Heart right ventricle (tissue), 16 donors: ENCODE results near the gene SELENON. TPM values are rescaled to one million over a fixed set of nuclear protein-coding genes. Genes with fewer than 3 reads are reported as not detected.

Experiments
- ATAC-seq, 8 donors: fragments of 200-7000 bp; cut with Tn5 transposase; one replicate each; pipeline ENCODE4 v1.9.1; 2020; ENCODE audit warnings: mild to moderate bottlenecking in 8 of 8, moderate library complexity in 8 of 8, moderate number of reproducible peaks in 1 of 8
- DNase-seq, 2 donors: peaks; one replicate each; pipeline ENCODE4 v3.0.0-alpha.2; 2020
- H3K27ac ChIP-seq, 10 donors: fragments of 200-600 bp; sonication (generic) in 2 of 10; one replicate each; pipeline versions ENCODE4 v1.5.0 to v1.8.0; 2020 to 2022; ENCODE audit warnings: mild to moderate bottlenecking in 3 of 10
- H3K27me3 ChIP-seq, 7 donors: fragments of 200-600 bp; one replicate each; pipeline ENCODE4 v1.8.0; 2021 to 2022; ENCODE audit warnings: mild to moderate bottlenecking in 2 of 7
- H3K36me3 ChIP-seq, 9 donors: fragments of 200-600 bp; sonication (generic) in 1 of 9; one replicate each; pipeline versions ENCODE4 v1.5.0 to v1.8.0; 2020 to 2022; ENCODE audit warnings: mild to moderate bottlenecking in 2 of 9
- H3K4me1 ChIP-seq, 9 donors: fragments of 200-600 bp; sonication (generic) in 1 of 9; one replicate each; pipeline versions ENCODE4 v1.5.0 to v1.8.0; 2020 to 2022; ENCODE audit warnings: mild to moderate bottlenecking in 4 of 9
- H3K4me3 ChIP-seq, 10 donors: fragments of 200-600 bp; sonication (generic) in 2 of 10; one replicate each; pipeline versions ENCODE4 v1.5.0 to v1.8.0; 2020 to 2022; ENCODE audit warnings: mild to moderate bottlenecking in 7 of 10, moderate library complexity in 2 of 10
- H3K9me3 ChIP-seq, 11 donors: fragments of 200-600 bp in 10 of 11; sonication (generic) in 2 of 11; one replicate each; pipeline versions ENCODE4 v1.5.0 to v1.8.0; 2013 to 2022; ENCODE audit warnings: mild to moderate bottlenecking in 2 of 11, control low read depth in 1 of 11, moderate library complexity in 1 of 11
- CTCF ChIP-seq, 9 donors: fragments of 200-600 bp; sonication (generic) in 2 of 9; IDR thresholded peaks; one replicate each; pipeline versions ENCODE4 v1.5.0 to v1.8.0; 2021 to 2022; ENCODE audit warnings: antibody characterized with exemption in 9 of 9, mild to moderate bottlenecking in 5 of 9, moderate library complexity in 1 of 9
- WGBS, 2 donors: extraction: QIAGEN DNeasy Blood & Tissue Kit; methylation state at CpG; one replicate each; pipeline ENCODE4 v1.1.7; 2013; ENCODE audit warnings: inconsistent platforms in 1 of 2; 5-methylcytosine and 5-hydroxymethylcytosine counted together
- intact Hi-C, 10 donors: fragments of 100-400 bp; cut with DNase I; formaldehyde crosslinking; loops; one replicate each; pipeline versions ENCODE4 v1.11.1 to v1.14.2; 2022
- polyA plus RNA-seq, 2 donors: library from polyadenylated mRNA; stranded (reverse); fragments of 200-250 nt; gene quantifications; one replicate each; pipeline ENCODE4 v1.2.3, GENCODE V29; 2013
- total RNA-seq, 10 donors: library from RNA; stranded (reverse); fragmentation: NEBNext Ultra II Directional in 3 of 10; extraction: Animal tissue kit (Norgen Biotek cat#: 25700) in 3 of 10; gene quantifications; one replicate each; pipeline versions ENCODE4 v1.2.1 to v1.2.4, GENCODE V29; 2021 to 2023
- donor health status: Arrhythmogenic right ventricular cardiomyopathy.
- donor health status: ischemic (EF 13 %, LVEDD 7.1; RV severe dilation, severe dysfunction).
- donor health status: healthy with polysubstance abuse.
- donor health status: DM: no; HTN: yes; CAD: no.
- donor health status: DM: no; HTN: no; CAD: no.
- donor health status: ischemic (EF 25% LVEDD 6.9; RV normal size, moderate dysfunction).
- donor health status: ischemic (EF 25% LVEDD 5.7; RV mildly dilated, moderate dysfunction).
- donor health status: healthy.
- donor health status: DM: yes; HTN: yes; CAD: no.
- donor health status: Ischemic cardiomyopathy.
- donor health status: ischemic (EF 35%, LVEDD 5.7; RV mildly dilated, moderate dysfunction).
- donor health status: nonischemic (EF 11% LVEDD 7.7; RV severe dilation, severe dysfunction).
- donor health status: DM: yes; HTN: yes; CAD: no.
- donor health status: PGD.
- donor health status: ischemic (EF 29% LVEDD 5.4; RV normal size, mild dysfunction).
- donor health status: nonischemic (EF 23%, LVEDD 6.1; RV moderate dilation, normal function).

SELENON gene
- total and polyA plus RNA-seq, 12 donors = 32.5 to 75.1 (median 44.5) TPM

DNA sequence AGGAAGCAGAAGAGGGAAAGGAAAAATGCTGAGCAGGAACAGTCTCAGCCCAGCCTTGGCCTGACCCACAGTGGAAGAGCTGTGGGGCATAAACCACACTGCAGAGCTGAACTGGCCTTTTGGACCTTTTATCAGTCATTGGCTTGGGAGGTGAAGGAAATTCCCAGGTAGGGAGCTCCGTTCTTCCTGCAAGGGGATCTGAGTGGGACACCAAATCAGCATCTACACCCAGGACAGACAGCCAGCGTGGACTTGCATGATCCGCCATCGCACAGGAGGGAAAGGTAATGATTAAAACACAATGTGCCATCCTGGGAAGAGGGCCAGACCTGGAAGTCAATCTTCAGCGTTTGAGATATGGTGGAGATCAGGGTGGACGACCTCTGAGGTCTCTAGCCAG is 18.6 kb downstream of the SELENON start:
- H3K9me3 ChIP-seq = no peaks in the 10 kb centered on the region
- intact Hi-C loops = loop anchor here in 5 of 10 donors (5.0 to 10.0 kb wide), 5 partner anchors 304 to 584 kb away; partner anchors contain the start of genes SYF2 (in 2 of the 5) and RSRP1 (in 1 of the 5)
- no peak for TF ChIP-seq CTCF (IDR thresholded peaks at IDR 0.05)
- no peaks in the 10 kb centered on the region for H3K27me3 ChIP-seq
- no peak for ATAC-seq
- peak overlapping the region in 6 of 10 donors; percentile 83 to 100 (median 97) for H3K4me3 ChIP-seq
- peak overlapping the region in 8 of 10 donors; percentile 6 to 98 (median 96) for H3K27ac ChIP-seq
- peaks cover 0 to 39% (median 23%) of the 10 kb centered on the region in 9 donors for H3K36me3 ChIP-seq
- 38 to 41% methylated on average over 6 of the region's 6 CpGs for WGBS, 2 donors
- peaks cover 12 to 46% (median 42%) of the 10 kb centered on the region in 9 donors for H3K4me1 ChIP-seq
- DNase-seq = no peak

DNA sequence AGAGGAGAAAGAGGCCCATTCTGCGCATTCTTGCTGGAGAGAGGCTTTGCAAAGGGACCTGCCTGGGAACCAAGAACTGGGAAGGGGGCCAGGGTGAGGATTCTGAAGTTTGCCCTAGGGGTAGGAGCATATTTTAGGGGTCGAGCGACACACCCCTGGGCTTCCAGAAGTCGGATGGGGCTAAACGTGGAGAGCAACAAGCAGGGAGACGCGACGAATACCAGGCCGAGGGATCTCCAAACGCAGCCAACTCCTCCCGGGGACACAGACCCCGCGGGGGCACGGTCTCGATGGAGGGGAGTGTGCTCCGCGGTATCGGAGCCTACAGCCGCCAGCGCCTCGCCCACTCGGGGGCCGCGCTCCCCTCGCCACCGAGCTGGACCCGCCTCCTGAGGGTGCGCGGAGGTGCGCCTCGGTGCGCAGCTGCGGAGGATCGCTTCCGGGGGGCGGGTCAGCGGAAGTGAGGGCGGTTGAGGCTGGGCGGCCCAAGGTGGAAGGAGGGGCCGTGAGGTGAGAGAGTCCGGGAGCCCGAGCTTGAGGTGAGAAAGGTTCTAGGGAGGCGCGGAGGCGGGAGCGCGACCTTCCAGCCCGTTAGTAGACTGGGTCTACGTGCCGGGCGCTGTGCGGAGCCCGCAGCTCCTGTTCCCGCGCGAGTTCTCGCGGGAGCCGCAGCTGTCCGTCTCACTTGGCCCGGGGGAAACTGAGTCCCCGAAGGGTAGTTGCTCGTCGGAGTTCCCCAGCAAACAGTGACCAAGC is 19.7 kb downstream of the SELENON start, which contains the start of gene MTFR1L:
MTFR1L (plus strand) TSS at position 464 of the 756 bp plus-strand sequence. CDS start 3,151 bp downstream, outside the sequence.
- H3K36me3 ChIP-seq = peaks cover 0 to 39% (median 12%) of the 10 kb centered on the region in 9 donors
- H3K27ac ChIP-seq = peak within 1 kb of the TSS; percentile 84 to 98 (median 97)
- peak within 1 kb of the TSS; percentile 71 to 100 (median 96) for H3K4me3 ChIP-seq
- DNase-seq = peak; percentile 89
- no peaks in the 10 kb centered on the region for H3K9me3 ChIP-seq
- ATAC-seq = peak; percentile 89 to 94 (median 93)
- H3K4me1 ChIP-seq = peaks cover 12 to 56% (median 43%) of the 10 kb centered on the region in 9 donors
- H3K27me3 ChIP-seq = no peaks in the 10 kb centered on the region
- intact Hi-C loops = loop anchor here in 5 of 10 donors (2.0 to 10.0 kb wide), 6 partner anchors 179 to 585 kb away; partner anchors contain the start of genes SYF2 (in 2 of the 5), PAFAH2 (in 1 of the 5) and RSRP1 (in 1 of the 5)
- no peak for TF ChIP-seq CTCF (IDR thresholded peaks at IDR 0.05)
- whole genome bisulfite sequencing, 2 donors = 0 to 1% methylated on average over 64 of the region's 64 CpGs

DNA sequence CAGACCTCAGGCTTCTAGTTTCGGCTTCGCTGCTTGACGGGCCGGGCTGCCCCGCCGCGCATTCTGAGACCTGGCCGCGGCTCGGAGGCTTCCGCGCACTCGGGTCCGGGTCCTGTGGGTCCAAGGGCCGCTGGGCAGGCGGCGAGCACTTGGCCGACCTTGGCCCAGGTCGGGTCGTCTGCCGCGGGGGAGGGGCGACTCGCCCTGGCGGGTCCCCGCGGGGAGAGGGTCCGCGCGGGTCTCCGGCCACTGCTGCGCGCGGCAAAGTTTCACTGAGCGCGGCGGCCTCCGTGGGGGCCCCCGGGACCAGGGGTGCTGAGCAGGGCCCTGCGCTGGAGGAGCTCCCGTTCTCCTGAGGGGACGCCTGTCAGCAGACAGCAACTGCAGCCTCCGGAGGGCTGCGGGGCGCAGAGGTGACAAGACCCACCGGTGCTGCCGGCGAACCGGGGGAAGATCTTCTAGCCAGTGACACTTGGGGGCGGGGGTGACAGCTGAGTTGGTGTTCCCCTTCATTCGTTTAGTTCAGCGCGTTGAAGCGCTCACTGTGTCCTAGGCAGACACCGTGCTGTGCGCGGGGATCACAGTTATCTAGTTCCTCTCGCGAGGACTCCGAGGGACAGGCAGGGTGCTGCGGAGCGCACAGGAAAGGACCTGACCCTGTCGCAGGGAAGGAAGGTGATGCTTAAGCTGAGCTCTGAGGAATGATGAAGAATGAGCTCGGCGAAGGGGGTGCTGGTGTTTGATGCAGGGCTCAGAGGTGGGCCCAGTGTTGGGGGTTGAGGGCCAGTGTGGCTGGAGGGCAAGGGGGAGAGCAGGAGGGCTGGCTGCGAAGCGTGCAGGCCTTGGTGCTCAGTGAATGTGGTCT is 20.5 kb downstream of the SELENON start:
- peak overlapping the region; percentile 71 to 100 (median 96) for H3K4me3 ChIP-seq
- 1% methylated on average over 67 of the region's 67 CpGs for WGBS, 2 donors
- intact Hi-C loops = loop anchor here in 1 of 10 donors (2.0 kb wide), 1 partner anchor 178 kb away; the partner anchor contains the start of gene PAFAH2
- H3K36me3 ChIP-seq = peaks cover 0 to 37% (median 4%) of the 10 kb centered on the region in 9 donors
- peak; percentile 46 to 69 (median 58) for ATAC-seq
- H3K9me3 ChIP-seq = no peaks in the 10 kb centered on the region
- peak overlapping the region; percentile 84 to 98 (median 97) for H3K27ac ChIP-seq
- peaks cover 12 to 62% (median 43%) of the 10 kb centered on the region in 9 donors for H3K4me1 ChIP-seq
- peak in 1 of 2 donors; percentile 54 for DNase-seq
- H3K27me3 ChIP-seq = no peaks in the 10 kb centered on the region
- TF ChIP-seq CTCF (IDR thresholded peaks at IDR 0.05) = no peak

DNA sequence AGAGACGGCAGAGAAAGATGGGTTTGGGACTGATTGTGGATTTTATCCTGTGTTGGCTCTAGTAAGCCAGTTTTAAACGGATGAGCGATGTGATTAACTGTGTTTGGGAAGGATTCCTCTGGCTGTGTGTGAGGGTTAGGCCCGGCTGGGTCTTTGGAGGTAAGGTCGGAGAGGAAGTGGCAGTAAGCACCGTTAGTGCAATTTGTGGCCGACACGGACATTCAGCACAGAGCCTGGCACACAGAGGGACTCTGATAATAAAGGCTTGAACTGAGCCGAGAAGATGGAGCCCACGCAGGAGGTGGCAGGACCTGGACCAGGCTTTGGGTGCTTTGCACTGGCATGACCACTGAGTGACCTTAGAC is 21.1 kb downstream of the SELENON start:
- 29 to 30% methylated on average over 10 of the region's 10 CpGs for WGBS, 2 donors
- ATAC-seq (no peak), DNase-seq (no peak)
- peaks cover 0 to 37% (median 2%) of the 10 kb centered on the region in 9 donors for H3K36me3 ChIP-seq
- H3K27me3 ChIP-seq = no peaks in the 10 kb centered on the region
- peak overlapping the region; percentile 71 to 100 (median 96) for H3K4me3 ChIP-seq
- peaks cover 12 to 68% (median 43%) of the 10 kb centered on the region in 9 donors for H3K4me1 ChIP-seq
- H3K27ac ChIP-seq = peak overlapping the region in 9 of 10 donors; percentile 84 to 98 (median 97)
- TF ChIP-seq CTCF (IDR thresholded peaks at IDR 0.05) = no peak
- no peaks in the 10 kb centered on the region for H3K9me3 ChIP-seq
- intact Hi-C loops = loop anchor here in 1 of 10 donors (2.0 kb wide), 1 partner anchor 178 kb away; the partner anchor contains the start of gene PAFAH2
